Globus pallidus (tissue), 1 donor: ENCODE results near the gene MRPL24.

Source experiments
- DNase-seq: peaks from one replicate; pipeline ENCODE4 v3.0.0-alpha.2; 2015; ENCODE audit warnings: low spot score

Gene MRPL24

DNA sequence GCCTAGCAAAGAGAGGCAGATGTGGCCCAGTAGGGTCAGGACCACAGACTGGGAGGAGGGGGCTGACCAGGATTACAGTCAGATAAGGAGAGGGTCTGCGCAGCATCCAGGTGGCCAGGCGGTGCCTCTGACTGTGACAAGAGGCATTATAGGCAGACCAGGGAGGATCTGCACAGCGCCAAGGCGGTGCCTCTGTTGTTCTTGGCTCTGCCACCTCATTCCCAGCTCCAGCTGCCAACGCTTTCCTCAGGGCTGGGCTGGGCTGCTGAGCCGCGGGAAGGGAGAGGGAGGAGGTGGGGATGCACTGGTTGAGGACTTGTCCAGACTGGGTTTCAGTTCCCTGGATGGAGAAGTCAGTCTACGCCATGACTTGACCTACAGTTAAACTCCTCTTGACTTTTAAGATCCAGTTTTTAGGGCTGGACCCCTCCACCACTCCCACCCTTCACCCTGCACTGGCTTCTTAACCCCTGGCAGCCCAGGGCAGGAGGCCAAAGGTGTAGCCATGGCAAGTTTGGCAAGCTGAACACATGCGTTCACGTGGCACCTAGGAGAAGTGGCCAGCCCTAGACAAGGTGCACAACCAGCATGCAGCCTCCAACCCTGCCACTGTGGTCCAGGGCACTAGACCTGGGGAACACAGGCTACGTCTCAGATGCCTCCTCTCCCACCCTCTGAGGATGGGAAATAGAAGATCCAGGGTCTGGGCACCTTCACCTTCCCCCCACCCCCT lies 31.0 kb downstream of the MRPL24 start:
- no peak for DNase-seq

DNA sequence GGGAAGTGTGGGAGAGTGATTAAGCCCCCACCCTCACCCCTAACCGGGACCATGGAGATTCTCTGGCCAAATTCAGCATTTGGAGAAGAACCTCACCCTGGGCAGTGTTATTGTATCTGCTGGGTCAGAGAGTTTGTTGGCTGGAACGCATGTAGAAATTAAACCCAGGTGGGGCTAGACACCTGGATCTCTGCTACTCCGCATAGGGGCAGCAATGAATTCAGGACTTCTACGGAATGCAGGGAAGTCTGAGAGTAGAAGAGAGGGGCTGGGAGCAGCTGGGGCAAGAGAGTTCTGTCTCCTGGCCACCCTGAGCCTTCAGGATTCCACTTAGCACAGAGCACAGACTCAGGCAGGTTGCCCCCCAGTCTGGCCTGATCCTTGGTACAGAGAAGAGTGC lies 31.9 kb downstream of the MRPL24 start:
- no peak for DNase-seq

DNA sequence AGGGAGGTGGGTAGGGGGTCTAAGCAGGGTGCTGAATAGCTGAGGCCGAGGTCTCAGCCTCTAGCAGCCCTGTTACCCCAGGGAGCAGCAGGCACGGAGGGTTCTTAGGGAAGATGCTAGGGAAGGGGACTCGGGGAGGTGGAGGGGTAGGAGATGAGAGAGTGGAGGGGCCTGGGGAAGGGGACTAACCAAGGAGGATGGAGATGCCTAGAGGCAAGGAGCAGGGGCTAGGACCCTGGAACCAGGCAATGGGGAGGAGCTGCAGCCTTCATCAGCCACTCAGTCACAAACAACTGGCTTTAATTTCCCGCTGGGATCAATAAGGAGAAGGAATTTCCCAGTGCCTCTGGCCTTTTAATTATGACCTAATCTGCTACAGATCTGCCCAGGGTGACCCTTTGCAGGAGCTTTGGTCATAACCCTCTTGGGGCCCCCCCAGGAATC lies 32.6 kb downstream of the MRPL24 start:
- DNase-seq = no peak

DNA sequence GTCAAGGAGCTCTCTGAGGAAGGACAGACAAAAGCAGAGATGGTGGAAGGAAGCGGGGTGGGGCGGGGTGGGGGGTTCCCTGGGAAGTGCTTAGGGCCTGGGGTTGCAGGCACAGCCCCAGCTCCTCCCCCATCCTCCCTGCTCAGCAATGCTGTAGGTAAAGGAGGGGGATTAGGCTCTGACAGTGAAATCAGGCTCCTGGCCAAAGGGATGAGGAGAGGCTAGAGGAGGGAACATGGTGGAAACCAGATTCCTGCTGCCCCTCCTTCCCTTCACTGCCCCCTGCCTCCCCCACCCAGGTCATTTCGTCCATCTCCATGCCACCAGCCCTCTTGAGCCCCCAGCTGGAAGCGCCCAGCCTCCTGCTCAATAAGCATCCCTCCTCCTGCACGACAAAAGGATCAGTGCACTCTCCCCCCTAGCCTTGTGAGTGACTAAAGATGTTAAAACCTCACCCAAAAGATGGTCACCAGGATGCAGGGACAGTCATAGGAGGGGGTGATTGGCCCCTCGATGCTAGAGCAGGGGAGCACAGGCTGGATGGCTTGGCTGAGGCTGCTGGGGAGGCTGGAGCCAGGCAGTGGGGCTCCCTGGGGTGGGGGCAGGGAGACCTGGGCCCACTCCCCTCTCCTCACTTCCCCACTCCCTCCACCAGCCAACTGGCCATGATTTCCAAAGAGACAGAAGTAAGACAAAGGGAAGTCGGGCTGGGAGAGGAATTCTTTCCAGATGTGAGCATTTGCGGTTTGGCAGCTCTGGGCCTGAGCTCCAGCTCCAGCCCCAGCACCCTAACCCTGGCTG lies 33.3 kb downstream of the MRPL24 start:
- no peak for DNase-seq

DNA sequence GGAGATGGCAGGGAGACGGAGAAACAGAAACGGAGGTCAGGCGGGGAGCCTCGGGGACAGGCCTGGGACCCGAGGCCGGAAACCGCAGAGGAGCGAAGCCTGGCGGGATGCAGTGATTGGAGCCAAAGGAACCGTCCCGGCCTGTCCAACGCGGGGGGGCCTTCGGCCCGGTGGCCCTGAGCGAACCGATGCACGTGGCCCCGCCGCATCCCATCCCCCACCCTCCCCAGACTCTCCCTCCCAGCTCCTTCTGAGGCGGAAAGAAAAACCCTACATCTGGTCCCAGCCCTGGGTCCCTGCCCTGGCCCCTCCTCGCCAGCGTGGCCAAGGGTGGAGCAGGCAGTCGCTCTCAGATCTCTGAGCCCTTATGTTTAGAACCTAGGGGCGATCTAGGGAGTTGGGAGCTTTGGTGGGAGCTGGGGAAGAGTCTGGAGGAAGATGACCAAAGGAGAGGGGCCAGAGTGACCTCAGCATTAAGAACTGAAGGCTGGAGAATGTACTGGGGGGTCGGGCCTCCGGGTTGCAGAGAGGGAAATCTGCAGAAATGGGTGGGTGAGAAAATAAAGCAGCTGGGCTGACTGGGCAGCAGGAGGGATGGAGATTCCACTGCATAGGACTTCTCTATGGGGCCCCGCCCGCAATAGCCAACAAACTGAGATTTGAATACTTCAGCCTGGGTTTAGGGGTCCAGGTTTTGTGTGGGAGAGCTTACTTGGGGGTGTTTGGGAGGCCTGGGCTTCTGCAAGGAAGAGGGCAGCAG lies 34.1 kb downstream of the MRPL24 start:
- no peak for DNase-seq

DNA sequence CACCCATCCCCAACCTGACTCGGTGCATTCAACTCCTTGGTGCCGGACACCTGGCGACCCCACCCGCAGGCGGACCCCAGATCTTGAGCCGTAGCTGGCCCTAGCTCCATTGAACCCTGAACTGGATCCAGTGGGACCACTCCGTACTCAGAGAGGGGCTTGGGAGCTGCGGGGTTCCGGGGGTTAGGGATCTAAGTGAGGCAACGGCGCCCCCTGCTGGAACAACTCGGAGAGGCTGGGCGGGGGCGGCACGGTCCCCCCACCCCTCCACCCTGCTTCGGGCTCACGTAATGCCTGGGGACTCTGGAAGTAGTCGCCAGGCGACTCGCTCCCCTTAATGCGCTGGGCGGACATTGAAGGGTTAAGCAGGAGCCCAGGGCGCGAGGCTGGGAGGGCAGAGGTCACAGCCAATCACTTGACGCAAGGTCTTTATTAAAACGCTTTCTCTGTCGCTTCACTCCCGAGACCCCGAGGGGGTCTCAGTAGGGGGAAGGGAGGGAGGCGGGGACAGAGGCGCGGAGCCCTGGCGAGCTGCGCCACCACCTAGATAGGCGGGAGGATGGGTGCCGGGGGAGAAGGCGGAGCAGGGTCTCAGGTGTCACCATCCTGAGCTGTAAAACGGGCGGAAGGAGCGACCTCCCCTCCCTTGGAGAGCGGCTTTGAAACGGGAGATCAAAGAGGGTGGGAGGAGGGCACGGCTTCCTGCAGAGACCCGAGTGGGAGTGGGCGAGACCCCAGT lies 34.8 kb downstream of the MRPL24 start:
- no peak for DNase-seq

DNA sequence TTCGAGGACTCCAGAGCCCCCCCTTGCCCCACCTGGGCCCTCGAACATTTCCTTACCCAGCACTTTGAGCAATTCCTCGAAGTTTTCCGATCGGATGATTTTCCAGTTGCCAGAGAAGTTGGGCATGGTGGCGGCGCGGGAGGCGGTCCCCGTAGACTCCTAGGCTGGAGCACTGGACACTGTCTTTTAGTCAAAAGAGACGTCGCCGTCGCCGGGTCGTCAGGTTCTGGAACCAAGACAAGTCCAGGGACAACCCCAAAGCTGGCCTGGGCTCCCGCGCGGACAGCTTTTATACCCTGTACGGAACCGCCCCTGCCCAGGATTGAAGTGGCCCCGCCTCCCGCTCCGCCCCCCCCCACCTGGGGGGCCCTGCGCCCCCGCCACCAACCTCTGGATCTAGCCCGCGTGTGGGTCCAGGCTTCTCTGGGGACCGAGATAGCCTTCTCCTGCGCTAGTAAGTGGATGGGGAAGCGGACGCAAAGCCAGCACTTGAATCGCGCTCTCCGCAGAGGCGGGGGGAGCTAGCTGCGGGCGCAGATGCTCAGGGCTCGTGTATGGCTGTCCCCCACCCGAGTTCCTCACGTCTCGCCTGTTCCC lies 35.5 kb downstream of the MRPL24 start, which contains the start of gene CRABP2:
CRABP2 (minus strand) TSS at position 263 of the 597 bp plus-strand sequence; CDS start at position 126, 137 bp downstream.
- DNase-seq = no peak

DNA sequence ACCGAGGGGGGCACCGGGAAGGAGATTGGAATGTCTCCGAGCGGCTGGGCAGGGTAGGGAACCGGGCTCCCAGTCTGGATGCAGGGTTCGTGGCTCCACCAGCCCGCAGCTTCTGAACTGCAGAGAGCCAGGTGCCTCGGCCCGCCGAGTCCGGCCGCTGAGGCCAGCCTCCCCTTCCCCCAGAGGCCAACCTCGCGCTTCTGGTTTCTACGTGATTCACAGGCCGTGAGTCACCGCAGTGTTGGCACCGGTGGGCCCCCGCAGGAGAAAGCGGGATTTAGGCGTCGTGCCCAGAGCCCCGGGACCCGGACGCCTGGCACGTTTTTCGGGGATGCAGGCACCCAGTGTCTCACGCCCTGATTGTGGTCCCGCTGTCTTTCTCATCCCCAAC lies 36.0 kb downstream of the MRPL24 start:
- DNase-seq = no peak

DNA sequence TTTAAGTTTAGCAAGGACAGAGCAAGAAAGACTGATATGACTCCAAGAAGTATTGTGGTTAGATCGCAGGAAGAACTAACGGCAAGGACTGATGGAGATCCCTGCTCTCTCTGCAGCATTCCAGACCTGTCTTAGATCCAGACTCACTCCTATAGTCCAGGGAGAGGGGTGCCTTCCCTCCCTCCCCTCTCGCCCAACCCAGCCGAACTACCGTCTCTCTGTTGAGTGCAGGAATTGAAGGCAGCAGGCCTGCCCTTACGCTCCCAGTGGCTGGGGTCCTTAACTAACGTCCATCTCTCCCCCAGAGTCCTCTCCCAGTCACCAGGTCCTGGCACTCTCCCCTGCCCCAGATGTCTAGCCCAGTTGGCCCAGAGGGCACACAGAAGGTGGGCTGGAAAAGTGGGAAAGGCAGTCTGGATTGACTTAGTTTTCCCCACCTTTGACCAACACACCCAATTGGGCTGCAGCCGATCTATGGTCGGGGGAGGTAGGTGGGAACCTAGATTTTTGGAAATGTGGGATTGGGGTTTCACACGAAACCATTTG lies 36.6 kb downstream of the MRPL24 start:
- DNase-seq = no peak

DNA sequence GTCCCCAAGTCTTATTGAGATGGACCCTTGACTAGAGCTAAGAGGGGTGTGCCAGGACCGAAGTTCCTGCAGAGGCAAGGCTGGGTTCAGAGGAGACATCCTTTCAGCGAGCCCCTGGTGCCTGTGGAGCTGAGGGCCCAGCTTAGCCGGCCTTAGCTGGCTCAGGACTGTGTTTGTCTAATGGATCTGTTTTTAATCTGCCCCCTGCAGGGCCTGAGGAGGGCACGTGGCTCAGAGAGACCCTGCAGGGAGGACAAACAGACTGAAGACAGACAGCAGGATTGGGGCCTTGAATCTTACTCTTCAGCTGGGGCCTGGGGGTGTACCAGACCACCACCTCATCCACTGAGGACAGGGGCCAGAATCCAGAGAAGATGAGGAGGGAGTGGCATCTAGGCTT lies 37.1 kb downstream of the MRPL24 start:
- DNase-seq = no peak

DNA sequence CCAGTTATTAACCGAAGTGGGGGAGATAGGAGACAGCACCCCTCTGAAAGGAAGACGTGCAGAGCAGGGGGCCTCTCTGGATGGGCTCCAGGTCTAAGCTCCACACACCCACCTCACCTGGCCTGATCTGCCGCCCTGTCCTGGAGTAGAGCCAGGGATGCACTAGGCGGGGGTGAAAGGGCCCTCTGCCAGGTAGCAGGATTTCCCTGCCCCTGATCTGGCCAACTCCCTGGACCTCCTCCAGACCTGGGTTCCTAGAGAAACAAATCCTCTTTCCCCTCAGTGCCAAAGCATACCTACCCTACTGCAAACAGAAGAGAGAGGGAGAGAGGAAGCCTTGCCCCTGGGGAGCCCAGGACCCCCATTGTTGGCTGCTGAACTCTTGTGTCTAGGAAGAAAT lies 37.6 kb downstream of the MRPL24 start:
- no peak for DNase-seq

DNA sequence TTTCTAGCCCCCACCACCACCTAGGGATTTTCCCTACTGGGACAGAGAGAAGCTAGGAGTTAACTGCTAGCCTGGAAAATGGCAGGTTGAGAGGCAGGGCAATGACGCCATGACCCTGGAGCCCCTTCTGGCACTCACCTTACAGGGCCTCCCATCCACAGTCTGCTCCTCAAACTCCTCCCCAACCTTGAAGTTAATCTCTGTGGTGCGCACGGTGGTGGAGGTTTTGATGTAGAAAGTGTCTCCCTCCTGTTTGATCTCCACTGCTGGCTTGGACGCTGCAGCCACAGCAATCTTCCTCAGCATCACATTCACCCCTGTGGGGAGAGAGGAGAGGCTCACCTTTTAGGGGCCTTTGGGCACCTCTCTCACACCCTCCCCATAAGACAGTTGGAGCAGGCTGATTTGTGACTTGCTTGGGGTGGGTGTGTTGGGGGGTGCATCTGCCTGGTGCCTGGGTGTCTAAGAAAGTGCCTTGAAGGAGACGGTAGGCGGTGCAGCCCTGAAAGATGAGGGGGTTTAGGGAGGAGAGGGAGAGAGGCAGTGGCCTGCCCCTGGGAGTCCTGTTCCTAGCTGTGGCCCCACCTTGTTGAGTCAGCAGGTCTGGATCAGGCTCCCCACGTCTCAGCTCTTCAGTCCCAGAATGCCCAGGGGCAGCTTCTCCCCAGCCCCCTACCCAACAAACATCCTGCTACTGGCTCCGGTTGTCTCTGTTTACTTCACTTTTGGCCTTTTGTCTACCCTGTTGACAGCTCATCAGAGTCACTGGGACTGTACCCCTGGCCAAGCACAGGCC lies 40.0 kb downstream of the MRPL24 start:
- no peak for DNase-seq

DNA sequence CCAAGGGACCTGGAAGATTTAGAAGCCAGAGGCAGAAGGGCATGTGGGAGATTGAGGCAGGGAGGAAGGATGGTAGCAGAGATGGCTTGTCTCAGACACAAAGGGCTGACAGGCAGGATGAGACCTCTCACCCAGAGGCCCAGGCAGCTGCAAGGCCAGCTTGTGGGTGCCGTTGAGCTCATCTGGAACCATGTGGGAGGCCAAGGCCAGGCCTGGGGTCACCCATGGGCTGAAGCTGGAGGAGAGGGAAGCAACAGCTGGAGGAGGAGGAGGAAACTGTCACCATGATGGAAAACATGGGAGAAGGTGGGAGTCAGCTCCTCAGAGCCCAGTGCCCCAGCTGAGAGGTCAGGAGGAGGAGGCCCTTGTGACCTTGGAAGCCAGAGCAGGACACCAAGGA lies 41.9 kb downstream of the MRPL24 start:
- DNase-seq = no peak

DNA sequence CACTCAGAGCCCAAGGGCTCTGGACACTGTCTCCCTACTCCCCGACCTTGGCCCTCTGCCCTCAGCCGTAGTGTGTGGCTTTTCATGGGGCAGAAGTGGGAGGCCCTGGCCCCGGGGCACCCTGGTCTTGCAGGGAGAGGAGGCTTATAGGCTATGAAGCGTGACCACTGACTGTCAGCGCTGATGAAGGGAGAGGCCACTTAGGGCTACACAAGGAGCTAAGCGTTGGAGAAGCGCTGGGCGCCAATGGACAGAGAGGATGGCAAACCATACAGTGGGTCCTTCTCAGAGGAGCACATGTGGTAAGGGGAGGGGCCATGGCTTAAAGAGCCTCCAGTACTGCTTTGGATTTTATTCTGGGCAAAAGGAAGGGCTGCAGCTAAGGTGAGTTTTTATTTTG lies 43.4 kb downstream of the MRPL24 start:
- no peak for DNase-seq

DNA sequence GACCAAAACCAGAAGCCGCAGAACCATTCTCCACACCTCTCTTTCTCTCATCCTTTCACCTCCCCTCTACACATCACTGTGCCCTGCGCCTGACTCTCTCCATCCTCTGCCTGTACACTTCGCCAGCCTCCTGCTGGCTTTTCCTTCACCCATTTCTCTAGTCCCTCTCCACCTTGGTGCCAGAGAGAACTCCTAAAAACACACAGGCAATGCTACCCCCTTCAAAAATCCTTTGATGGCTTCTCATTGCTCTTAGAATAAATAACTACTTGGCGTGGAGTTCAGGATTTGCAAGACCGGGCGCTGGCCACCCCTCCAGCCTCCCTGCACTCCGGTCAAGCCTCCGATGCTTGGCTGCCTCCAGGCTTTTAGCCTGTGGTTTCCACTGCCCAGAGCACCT lies 44.1 kb downstream of the MRPL24 start:
- DNase-seq = no peak

DNA sequence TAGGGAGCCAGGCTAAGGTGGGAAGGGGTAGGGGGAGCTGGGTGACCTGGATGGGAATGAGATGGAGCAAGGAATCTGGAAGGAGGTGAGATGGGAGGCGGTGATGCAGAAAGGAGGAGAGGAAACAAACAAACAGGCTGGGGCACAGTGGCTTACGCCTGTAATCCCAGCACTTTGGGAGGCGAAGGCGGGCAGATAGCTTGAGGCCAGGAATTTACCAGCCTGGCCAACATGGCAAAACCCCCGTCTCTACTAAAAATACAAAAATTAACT lies 46.3 kb downstream of the MRPL24 start:
- DNase-seq = no peak

DNA sequence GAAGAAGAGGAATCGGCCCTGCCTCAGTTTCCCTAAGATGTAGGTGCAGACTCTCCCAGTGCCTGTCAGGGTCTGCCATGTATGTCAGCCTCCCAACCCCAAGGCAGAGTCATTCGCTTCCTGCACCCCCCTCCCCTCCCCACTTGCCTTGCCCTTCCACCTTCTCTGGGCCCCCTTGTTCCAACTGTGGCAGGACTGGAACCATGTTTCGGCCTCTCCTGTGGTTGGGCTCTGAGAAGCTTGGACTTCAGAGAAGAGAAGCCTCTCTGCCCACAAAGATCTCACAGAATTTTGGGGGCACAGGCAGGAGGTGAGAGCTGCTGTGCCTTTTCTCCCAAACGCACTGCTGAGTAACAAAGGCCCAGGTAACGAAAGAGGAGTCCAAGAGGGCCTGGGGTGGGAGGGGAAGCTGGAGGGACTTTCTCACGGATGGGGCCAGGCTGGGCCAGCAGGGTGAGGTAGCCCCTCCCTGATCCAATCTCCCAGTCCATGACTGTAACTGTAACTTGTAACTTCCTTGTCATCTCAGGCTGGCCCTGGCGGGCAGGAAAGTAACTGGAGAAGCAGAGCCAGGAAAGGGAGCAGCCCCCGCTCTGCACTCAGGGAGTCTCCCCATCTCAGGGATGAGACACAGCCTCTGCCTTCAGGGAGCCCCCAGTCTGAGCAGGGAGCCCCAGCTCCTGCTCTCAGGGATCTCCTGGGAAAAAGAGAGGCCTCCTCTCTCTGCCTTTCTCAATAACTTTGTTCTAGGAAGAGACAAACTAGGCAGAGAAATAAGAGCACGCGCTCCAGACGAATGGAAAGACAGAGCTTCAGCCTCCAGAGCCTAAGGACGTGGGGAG lies 46.8 kb downstream of the MRPL24 start:
- DNase-seq = no peak

DNA sequence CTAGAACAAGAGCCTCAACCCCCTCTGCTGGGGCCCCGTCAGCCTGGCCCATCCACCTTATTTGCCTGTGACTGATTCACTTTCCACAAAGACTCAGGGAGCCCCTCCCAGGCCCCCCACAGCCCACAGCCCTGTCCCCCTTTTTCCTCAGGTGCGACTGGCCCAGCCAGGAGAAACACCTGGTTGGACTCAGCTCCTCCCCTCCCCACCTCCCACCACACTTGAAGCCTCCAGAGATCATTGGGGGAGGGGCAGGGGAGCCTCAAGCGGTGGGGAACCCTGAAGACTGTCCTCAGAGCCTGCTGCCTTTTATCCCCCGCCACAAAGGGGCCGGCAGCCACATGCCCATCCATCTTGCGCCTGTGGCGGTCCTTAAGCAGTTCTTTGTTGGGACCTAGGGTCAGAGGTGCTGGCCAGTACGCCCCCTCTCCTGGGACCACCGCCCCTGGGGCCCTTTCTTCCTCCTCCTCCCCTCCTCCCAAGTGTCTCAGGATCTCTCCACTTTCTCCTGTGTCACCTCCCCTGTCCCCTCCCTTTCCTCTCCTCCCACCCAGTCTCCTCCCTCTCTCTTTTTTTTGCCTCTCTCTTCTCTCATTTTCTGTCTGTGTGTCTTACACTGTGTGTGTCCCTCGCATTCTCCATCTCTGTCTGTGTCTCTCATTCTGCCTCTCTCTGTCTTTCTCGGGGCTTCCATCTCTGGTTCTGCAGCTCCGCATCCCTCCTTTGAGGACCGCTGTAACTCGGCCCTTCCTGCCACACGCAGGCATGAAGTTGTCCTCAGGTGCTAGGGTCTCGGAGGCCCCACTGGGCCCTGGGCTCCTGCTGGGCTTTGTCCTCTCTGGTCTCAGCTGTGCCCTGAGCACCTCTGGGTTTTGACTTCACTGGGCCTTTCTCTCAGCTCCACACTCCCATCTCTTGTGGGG lies 47.7 kb downstream of the MRPL24 start:
- DNase-seq = no peak
